ENCODE data around the gene MTR.

Gene MTR

GRCh38 chr1:236773919-236774318, 21.2 kb upstream of the MTR start:
- no peak for DNase-seq (ENCODE audit: low read depth)
- TF ChIP-seq CTCF (IDR thresholded peaks at IDR 0.05; ENCODE audit: insufficient read depth, low read depth, low read length, missing control alignments): no peak
- H3K4me3 ChIP-seq (ENCODE audit: low read length): no peak overlapping the region

- no peak overlapping the region for H3K4me3 ChIP-seq (ENCODE audit: low read length)
- TF ChIP-seq CTCF (IDR thresholded peaks at IDR 0.05; ENCODE audit: insufficient read depth, low read depth, low read length, missing control alignments): peak; percentile 16
- peak; percentile 39 for DNase-seq (ENCODE audit: low read depth)
Measured at GRCh38 chr1:236774926-236775325, 20.2 kb upstream of the MTR start.

- TF ChIP-seq CTCF (IDR thresholded peaks at IDR 0.05; ENCODE audit: insufficient read depth, low read depth, low read length, missing control alignments): no peak
- no peak overlapping the region for H3K4me3 ChIP-seq (ENCODE audit: low read length)
- DNase-seq (ENCODE audit: low read depth): no peak
Measured at GRCh38 chr1:236779312-236779711, 15.8 kb upstream of the MTR start.

GRCh38 chr1:236785477-236785876, 9.6 kb upstream of the MTR start:
- H3K4me3 ChIP-seq (ENCODE audit: low read length): no peak overlapping the region
- TF ChIP-seq CTCF (IDR thresholded peaks at IDR 0.05; ENCODE audit: insufficient read depth, low read depth, low read length, missing control alignments): no peak
- DNase-seq (ENCODE audit: low read depth): no peak

GRCh38 chr1:236786453-236786852, 8.6 kb upstream of the MTR start:
- no peak for TF ChIP-seq CTCF (IDR thresholded peaks at IDR 0.05; ENCODE audit: insufficient read depth, low read depth, low read length, missing control alignments)
- DNase-seq (ENCODE audit: low read depth): no peak
- H3K4me3 ChIP-seq (ENCODE audit: low read length): no peak overlapping the region

GRCh38 chr1:236794585-236795034, 482 bp upstream of the MTR start:
- DNase-seq (ENCODE audit: low read depth): no peak
- no peak for TF ChIP-seq CTCF (IDR thresholded peaks at IDR 0.05; ENCODE audit: insufficient read depth, low read depth, low read length, missing control alignments)
- peak overlapping the region; percentile 89 for H3K4me3 ChIP-seq (ENCODE audit: low read length)

Data from epithelial cell of esophagus (primary cell).